B cell (primary cell): Measurements from ENCODE around the gene SDF2. TPM values are rescaled to one million over a fixed set of nuclear protein-coding genes. Genes with fewer than 3 reads are reported as not detected.

Experiments used
- ATAC-seq: fragments of 200-7000 bp; cut with Tn5 transposase; one replicate; pipeline ENCODE4 v1.10.0; 2021; ENCODE audit warnings: low read depth, mild to moderate bottlenecking, moderate number of reproducible peaks, moderate library complexity
- CTCF ChIA-PET: fragments of 350-600 bp; sonication (Branson Sonifier 250); formaldehyde crosslinking; loops from one replicate; lab custom pipeline; 2021; ENCODE audit warnings: antibody characterized with exemption, inconsistent platforms; lab: Charles Lee
- POLR2A ChIA-PET: fragments of 350-600 bp; sonication (Branson Sonifier 250); formaldehyde crosslinking; loops from one replicate; lab custom pipeline; 2021; ENCODE audit warnings: antibody characterized with exemption; lab: Charles Lee
- DNase-seq: peaks from one replicate; pipeline ENCODE4 v3.0.0; 2013
- H2AFZ ChIP-seq: 2 replicates; pipeline ENCODE4 v1.6.1; 2012; ENCODE audit warnings: mild to moderate bottlenecking, low read depth, low read length; ENCODE audit not compliant: insufficient read depth, poor library complexity, severe bottlenecking
- H3K27ac ChIP-seq, 2 donors: 1 replicate in 1 of 2; 2 replicates in 1 of 2; pipeline ENCODE4 v1.5.1; 2012 to 2013; ENCODE audit warnings: low read length in 2 of 2, mild to moderate bottlenecking in 2 of 2, moderate library complexity in 1 of 2
- H3K27me3 ChIP-seq, 4 experiments: fragments of 200-600 bp in 1 of 4; sonication (generic) in 1 of 4; replicated peaks in 1 of 4; 1 replicate in 2 of 4; 2 replicates in 2 of 4; pipeline versions ENCODE4 v1.6.1 to v1.7.0; 2013 to 2016; ENCODE audit warnings: low read length in 3 of 4, mild to moderate bottlenecking in 2 of 4, mixed read lengths in 1 of 4, moderate library complexity in 1 of 4; ENCODE audit not compliant: insufficient read depth in 4 of 4, control insufficient read depth in 3 of 4; ENCODE audit errors: control extremely low read depth in 1 of 4
- H3K36me3 ChIP-seq, 2 experiments: replicated peaks in 1 of 2; 1 replicate in 1 of 2; 2 replicates in 1 of 2; pipeline versions ENCODE4 v1.6.1 to v1.7.1; 2013; ENCODE audit warnings: low read length in 1 of 2; ENCODE audit not compliant: insufficient read depth in 2 of 2, control insufficient read depth in 1 of 2; ENCODE audit errors: control extremely low read depth in 1 of 2, extremely low read depth in 1 of 2
- H3K4me1 ChIP-seq, 2 donors: fragments of 200-600 bp in 1 of 2; sonication (generic) in 1 of 2; 1 replicate in 1 of 2; 2 replicates in 1 of 2; pipeline versions ENCODE4 v1.5.1 to v1.6.1; 2013 to 2017; ENCODE audit warnings: low read length in 2 of 2; ENCODE audit not compliant: control insufficient read depth in 2 of 2, insufficient read depth in 2 of 2
- H3K4me2 ChIP-seq: replicated peaks from 2 replicates; pipeline ENCODE3; 2012; ENCODE audit warnings: mild to moderate bottlenecking, low read depth, low read length; ENCODE audit not compliant: poor library complexity, severe bottlenecking
- H3K4me3 ChIP-seq, 5 experiments: fragments of 200-600 bp in 1 of 5; sonication (generic) in 1 of 5; 1 replicate in 3 of 5; 2 replicates in 2 of 5; pipeline versions ENCODE4 v1.5.1 to v1.7.0; 2011 to 2016; ENCODE audit warnings: low read length in 4 of 5, mild to moderate bottlenecking in 4 of 5, low read depth in 2 of 5, control low read depth in 1 of 5, moderate library complexity in 1 of 5; ENCODE audit not compliant: insufficient read depth in 1 of 5; ENCODE audit errors: control extremely low read depth in 1 of 5, extremely low read depth in 1 of 5
- H3K79me2 ChIP-seq: fragments of 200-600 bp; sonication (generic); one replicate; pipeline ENCODE4 v1.6.0; 2016; ENCODE audit warnings: low read length; ENCODE audit not compliant: control insufficient read depth, insufficient read depth
- H3K9ac ChIP-seq: fragments of 200-600 bp; sonication (generic); 2 replicates; pipeline ENCODE4 v1.6.1; 2017; ENCODE audit warnings: mild to moderate bottlenecking, low read length, moderate library complexity
- H3K9me3 ChIP-seq, 3 donors: one replicate each; pipeline versions ENCODE4 v1.6.1 to v1.7.1; 2013; ENCODE audit warnings: low read length in 2 of 3; ENCODE audit not compliant: control insufficient read depth in 2 of 3, insufficient read depth in 1 of 3; ENCODE audit errors: control extremely low read depth in 1 of 3
- H4K20me1 ChIP-seq: 2 replicates; pipeline ENCODE4 v1.6.0; 2012; ENCODE audit warnings: mild to moderate bottlenecking, low read length; ENCODE audit not compliant: insufficient read depth, control insufficient read depth, poor library complexity, severe bottlenecking
- H3K27ac Mint-ChIP-seq: one replicate; pipeline ENCODE4 v1.8.0; 2021; ENCODE audit warnings: mixed read lengths
- H3K27me3 Mint-ChIP-seq: one replicate; pipeline ENCODE4 v1.8.0; 2021; ENCODE audit warnings: mixed read lengths
- H3K4me1 Mint-ChIP-seq: one replicate; pipeline ENCODE4 v1.8.0; 2021; ENCODE audit warnings: mixed read lengths
- H3K4me3 Mint-ChIP-seq: one replicate; pipeline ENCODE4 v1.8.0; 2021; ENCODE audit warnings: mixed read lengths
- H3K9me3 Mint-ChIP-seq: one replicate; pipeline ENCODE4 v1.8.0; 2022; ENCODE audit warnings: mixed read lengths; ENCODE audit not compliant: insufficient read depth
- EZH2 ChIP-seq: IDR thresholded peaks from 2 replicates; pipeline ENCODE4 v1.6.1; 2012; ENCODE audit warnings: borderline replicate concordance, low read depth, mild to moderate bottlenecking, moderate library complexity, low read length; ENCODE audit not compliant: insufficient read depth, poor library complexity, severe bottlenecking
- WGBS: methylation state at CpG from one replicate; pipeline ENCODE4 v1.1.5; 2013; ENCODE audit warnings: missing lambda C conversion rate; ENCODE audit not compliant: insufficient coverage; 5-methylcytosine and 5-hydroxymethylcytosine counted together
- intact Hi-C: fragments of 100-400 bp; cut with micrococcal nuclease; formaldehyde crosslinking; loops from one replicate; pipeline ENCODE4 v1.10.0; 2022
- polyA plus RNA-seq: library from polyadenylated mRNA; depleted of rRNA; stranded (reverse); fragments of >200 nt; gene quantifications from 2 replicates; pipeline ENCODE4 v1.2.3, GENCODE V29; 2012
- total RNA-seq, 2 donors: library from RNA; stranded (reverse); fragments of 120-200 nt in 1 of 2; gene quantifications; 1 replicate in 1 of 2; 2 replicates in 1 of 2; pipeline versions ENCODE4 v1.2.3 to v1.2.4, GENCODE V29; 2013 to 2022
- TF ChIP-seq, protein P1 (sequence below): fragments of 200-600 bp; IDR thresholded peaks from one replicate; pipeline ENCODE4 v1.8.0; 2022; ENCODE audit warnings: antibody characterized with exemption, mild to moderate bottlenecking

Gene SDF2
- total and polyA plus RNA-seq, 2 donors (not counting 1 experiment from before 2014, with no cell fraction given) = 32.6 to 40.4 TPM

DNA sequence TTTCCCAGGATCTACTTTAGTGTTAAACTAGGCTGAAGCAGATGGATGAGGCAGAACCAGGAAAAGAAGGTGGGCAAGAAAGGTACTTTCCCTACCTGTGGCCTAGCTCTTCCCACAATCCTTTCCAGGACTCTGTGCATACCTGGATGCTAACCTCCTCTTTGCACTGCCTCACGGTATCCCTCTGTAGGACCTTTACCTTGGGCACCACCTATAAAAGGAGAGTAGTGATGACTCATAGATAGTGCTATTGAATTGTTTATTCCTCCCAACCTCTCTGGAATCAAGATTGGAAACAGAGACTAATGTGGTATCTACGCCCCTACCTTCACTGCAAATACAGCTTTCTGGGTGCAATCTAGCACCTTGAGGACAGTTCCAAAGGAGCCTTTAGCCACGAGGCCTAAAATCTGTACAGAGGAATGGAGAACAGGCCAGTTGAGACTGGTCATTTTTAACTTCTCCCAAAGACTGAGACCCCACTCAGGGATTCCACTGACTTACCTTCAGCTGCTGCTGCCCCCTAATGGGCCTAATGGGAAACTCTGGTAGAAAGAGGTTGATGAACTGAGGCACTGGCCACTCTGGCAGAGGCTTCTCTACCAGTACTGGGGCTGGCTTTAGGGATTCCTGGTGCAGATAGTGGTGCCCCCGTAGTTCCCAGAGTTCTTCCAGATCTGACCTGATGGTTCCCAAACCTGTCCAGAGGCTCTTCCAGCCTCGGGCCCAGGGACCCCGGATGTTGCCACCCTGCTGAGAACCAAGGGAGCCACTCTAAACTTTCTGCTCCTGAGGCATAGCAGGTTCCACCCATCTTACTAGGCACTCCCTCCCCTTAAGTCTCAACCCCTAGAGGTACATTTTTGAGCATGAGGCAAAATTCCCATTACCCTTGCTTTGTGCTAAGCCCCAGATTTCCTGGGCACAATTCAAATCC lies 48.5 kb downstream of the SDF2 start:
- Histone ChIP-seq H3K27ac (peak overlapping the region in 1 of 2 donors; percentile 46), H3K27me3 (no peaks in the 10 kb centered on the region), H3K36me3 (peaks cover 6 to 61% of the 10 kb centered on the region in 2 experiments), H3K4me3 (no peak overlapping the region), H3K4me2 (peak overlapping the region; percentile 16), H2AFZ (no peak overlapping the region), H3K4me1 (peaks cover 22 to 33% of the 10 kb centered on the region in 2 donors), H3K9me3 (no peaks in the 10 kb centered on the region), H3K9ac (no peak overlapping the region), H3K79me2 (no peaks in the 10 kb centered on the region), H4K20me1 (no peaks in the 10 kb centered on the region)
- WGBS = 78% methylated on average over 4 of the region's 6 CpGs
- Mint-ChIP-seq H3K4me1 (peaks cover 38% of the 10 kb centered on the region), H3K9me3 (no peaks in the 10 kb centered on the region), H3K4me3 (no peak overlapping the region), H3K27me3 (no peaks in the 10 kb centered on the region), H3K27ac (peak overlapping the region; percentile 32)
- intact Hi-C loops = no loop called here
- CTCF ChIA-PET = interaction anchor here (0.6 to 15.2 kb wide), 23 partner anchors 11 to 177 kb away, joined by 3 to 220 read pairs (median 4); partner anchors contain the start of gene UNC119
- POLR2A ChIA-PET = interaction anchor here (0.5 to 1.0 kb wide), 2 partner anchors 14 to 60 kb away, joined by 3 to 16 read pairs; no protein-coding TSS in a partner anchor
- DNase-seq (peak; percentile 63), ATAC-seq (peak; percentile 64)
- TF ChIP-seq EZH2 = no peak
- TF ChIP-seq, protein P1, sequence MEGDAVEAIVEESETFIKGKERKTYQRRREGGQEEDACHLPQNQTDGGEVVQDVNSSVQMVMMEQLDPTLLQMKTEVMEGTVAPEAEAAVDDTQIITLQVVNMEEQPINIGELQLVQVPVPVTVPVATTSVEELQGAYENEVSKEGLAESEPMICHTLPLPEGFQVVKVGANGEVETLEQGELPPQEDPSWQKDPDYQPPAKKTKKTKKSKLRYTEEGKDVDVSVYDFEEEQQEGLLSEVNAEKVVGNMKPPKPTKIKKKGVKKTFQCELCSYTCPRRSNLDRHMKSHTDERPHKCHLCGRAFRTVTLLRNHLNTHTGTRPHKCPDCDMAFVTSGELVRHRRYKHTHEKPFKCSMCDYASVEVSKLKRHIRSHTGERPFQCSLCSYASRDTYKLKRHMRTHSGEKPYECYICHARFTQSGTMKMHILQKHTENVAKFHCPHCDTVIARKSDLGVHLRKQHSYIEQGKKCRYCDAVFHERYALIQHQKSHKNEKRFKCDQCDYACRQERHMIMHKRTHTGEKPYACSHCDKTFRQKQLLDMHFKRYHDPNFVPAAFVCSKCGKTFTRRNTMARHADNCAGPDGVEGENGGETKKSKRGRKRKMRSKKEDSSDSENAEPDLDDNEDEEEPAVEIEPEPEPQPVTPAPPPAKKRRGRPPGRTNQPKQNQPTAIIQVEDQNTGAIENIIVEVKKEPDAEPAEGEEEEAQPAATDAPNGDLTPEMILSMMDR = peak; percentile 82
